ENCODE measurements around the gene CACNG4.

GRCh38 chr17:66920435-66920834, 44.1 kb upstream of the CACNG4 start:
- TF ChIP-seq, protein P1, sequence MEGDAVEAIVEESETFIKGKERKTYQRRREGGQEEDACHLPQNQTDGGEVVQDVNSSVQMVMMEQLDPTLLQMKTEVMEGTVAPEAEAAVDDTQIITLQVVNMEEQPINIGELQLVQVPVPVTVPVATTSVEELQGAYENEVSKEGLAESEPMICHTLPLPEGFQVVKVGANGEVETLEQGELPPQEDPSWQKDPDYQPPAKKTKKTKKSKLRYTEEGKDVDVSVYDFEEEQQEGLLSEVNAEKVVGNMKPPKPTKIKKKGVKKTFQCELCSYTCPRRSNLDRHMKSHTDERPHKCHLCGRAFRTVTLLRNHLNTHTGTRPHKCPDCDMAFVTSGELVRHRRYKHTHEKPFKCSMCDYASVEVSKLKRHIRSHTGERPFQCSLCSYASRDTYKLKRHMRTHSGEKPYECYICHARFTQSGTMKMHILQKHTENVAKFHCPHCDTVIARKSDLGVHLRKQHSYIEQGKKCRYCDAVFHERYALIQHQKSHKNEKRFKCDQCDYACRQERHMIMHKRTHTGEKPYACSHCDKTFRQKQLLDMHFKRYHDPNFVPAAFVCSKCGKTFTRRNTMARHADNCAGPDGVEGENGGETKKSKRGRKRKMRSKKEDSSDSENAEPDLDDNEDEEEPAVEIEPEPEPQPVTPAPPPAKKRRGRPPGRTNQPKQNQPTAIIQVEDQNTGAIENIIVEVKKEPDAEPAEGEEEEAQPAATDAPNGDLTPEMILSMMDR (IDR thresholded peaks at IDR 0.05): no peak
- TF ChIP-seq POLR2A (IDR thresholded peaks at IDR 0.05): no peak
- no peak for TF ChIP-seq POLR2AphosphoS5 (IDR thresholded peaks at IDR 0.05)
